Hepatocyte (in vitro differentiated cells): ENCODE results near the gene TNFRSF4.

ENCODE experiments used
- CTCF ChIP-seq: fragments of 200-600 bp; sonication (generic); IDR thresholded peaks from 2 replicates; pipeline ENCODE4 v1.5.1; 2016; ENCODE audit warnings: antibody characterized with exemption, mild to moderate bottlenecking; ENCODE audit not compliant: poor library complexity
- EZH2phosphoT487 ChIP-seq: fragments of 200-600 bp; sonication (generic); IDR thresholded peaks from one replicate; pipeline ENCODE4 v1.6.1; 2018; ENCODE audit warnings: antibody characterized with exemption, mild to moderate bottlenecking, low read depth, moderate library complexity; ENCODE audit not compliant: unreplicated experiment, severe bottlenecking

DNA sequence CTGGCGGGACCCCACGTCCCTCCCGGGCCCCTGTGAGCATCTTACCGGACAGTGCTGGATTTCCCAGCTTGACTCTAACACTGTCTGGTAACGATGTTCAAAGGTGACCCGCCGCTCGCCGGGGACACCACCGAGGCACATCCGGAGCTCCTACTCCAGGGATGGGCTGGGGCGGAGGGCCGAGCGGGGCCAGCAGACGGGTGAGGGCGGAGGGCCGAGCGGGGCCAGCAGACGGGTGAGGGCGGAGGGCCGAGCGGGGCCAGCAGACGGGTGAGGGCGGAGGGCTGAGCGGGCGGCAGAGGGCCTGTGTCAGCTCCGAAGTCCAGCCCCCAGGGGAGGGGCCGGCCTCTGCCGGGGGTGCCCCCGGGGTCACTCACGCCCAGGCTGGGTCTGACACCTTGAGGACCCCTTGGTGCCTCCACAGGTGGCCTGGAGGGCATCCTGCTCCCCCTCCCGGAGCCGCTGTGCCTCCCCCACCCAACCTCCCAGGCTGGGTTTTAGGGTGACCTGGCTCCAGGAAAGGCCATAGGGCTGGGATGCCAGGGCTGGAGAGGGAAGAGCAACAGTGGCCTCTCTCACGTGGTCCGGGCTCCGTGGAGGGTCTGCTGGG, 46.0 kb downstream of the TNFRSF4 start:
- TF ChIP-seq CTCF, result no peak
- no peak for TF ChIP-seq EZH2phosphoT487
